NCI-H69 (cell line): ENCODE results near the gene MAPRE3.

Experiments
- DNase-seq: peaks from one replicate; lab custom pipeline; 2025; lab: John Stamatoyannopoulos, UW

Gene MAPRE3

DNA sequence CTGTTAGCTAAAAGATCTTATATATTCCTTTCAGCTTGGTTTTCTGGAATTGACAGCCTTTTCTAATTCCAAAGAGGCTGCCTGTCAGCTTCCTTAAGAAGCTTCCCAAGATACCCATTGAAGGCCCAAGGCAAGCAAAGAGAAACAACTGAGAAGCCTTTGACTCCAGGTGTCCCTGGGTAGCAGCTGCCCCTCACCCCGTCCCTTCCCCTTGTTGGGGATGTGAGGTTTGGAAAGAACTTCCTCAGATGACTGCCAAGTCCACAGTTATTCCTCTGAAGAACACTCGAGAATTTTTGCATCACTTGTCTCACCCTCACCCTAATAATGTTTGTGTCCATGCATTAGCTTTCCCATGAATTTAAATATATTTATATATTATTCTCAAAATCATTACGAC, 13.3 kb downstream of the MAPRE3 start:
- no peak for DNase-seq

DNA sequence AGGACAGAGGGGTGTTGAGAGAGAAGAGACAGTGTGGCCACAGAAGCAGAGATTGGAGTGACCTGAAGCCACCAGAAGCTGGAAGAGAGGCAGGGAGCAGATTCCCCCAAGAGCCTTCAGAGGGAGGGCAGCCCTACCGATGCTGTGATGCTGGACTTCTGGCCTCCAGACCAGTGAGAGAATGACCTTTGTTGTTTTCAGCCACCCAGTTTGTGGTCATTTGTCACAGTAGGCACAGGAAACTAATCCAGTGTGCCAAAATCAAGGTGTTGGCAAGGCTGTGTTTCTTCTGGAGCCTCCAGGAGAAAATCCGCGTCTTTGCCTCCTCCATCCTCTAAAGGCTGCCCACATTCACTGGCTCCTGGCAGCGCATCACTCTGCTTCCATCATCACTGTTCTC, 15.4 kb downstream of the MAPRE3 start:
- DNase-seq: no peak

DNA sequence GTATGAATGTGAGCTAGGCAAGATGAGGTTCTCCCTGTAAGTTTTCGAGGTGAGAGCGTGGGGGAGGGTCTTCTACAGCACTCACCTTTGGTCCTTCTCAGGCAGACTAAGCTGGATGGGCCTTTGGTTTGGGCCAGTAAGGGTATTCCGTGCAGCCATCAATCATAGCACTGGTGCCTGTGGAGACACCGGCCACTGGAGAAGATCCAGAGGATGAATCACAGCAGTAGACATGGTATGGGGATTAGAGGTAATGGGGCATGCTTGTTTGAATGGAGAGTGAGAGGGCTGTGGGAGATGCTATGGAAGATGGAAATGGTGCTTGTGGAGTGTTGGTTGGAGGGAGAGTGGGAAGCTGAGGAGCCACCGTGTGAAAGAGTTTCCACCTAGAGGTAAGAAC, 16.1 kb downstream of the MAPRE3 start:
- no peak for DNase-seq

DNA sequence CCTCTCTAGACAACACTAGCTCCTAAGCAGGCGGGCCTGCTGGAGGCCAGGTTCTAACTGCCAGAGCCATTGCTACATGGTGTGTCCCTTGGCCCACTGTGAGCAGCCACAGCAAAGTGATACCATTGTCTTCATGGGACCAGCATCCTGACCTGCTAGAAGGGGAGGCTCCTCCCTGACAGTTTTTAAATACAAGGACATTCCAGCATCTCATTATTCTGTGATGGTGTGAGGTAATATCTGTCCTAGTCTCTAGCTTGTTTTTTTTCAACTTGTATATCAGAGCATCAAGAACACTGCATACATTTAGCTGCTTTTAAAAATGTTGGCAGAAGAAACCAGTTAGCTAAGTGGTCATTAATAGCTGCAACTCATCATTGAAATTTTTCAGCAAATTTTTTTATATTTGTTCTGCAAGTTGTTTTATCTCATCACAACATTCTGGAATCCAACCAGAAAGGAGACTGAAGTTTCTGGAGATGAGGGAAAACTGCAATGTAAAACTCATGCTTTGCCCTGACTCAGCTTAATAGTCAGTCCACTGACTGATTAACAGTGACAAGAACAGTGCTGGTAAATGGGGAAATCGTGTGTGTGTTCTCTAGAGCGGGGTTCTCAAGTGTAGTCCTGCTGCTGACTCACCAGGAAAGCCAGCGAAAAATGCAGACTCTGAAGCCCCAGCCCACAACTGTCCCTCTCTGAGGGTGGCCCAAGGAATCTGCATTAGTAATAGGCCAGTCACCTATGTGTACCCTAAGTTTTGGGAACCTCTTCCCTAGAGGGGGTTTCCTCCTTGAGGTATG, 17.8 kb downstream of the MAPRE3 start:
- no peak for DNase-seq

DNA sequence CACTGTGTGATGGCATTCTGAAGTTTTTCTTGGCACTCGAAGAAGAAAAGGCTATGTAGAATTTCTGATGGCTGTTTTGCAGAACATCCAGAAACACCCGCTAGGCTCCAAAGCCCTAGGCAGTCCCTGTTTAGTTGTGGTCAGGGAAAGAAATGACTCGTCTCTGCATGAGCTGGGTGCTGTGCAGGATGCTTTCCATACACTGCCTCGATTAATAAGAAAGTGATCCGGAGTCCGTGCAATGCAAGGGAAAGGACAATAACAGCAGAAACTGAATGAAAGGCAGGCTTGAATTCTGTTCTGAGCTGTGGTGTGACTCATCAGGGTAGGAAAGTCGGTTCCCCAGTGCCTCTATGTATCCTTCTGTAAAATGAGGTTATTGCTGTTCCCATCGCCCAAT, 18.7 kb downstream of the MAPRE3 start:
- no peak for DNase-seq

DNA sequence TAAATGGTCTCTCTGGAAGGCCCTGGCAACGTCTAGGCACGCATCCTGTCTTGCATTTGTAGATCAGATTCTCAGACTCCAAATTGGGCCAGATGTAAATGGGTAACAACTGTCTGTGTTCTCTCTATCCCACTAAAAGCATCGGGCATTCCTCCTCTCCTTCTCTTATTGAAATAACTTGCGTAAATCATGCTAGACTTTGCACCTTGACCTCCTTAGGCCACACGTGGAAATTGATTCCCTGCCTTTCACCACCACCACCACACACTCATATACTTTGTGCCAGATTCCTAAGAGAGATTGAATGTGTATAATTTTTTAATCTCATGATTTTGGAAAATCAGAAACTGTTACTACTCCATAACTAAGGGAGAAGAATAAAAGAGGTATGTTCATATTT, 21.3 kb downstream of the MAPRE3 start:
- DNase-seq: no peak

DNA sequence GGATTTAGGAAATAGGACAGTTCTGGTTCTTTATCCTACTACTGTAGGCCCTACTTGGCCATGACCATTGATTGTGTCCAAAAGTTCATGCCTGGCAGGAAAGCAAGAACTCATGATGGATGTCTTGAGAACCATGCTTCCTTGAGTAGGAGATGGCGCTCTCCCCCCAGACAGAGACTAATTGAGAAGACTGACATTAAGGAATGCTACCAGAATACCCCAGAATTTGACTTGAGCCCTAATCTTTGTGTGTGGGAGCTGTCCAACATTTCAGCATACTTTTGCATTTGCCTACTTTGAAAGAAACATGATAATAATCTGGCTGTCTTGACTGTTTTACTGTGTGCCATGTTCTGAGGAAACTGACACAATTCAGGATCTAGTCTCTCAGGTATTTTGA, 23.3 kb downstream of the MAPRE3 start:
- no peak for DNase-seq

DNA sequence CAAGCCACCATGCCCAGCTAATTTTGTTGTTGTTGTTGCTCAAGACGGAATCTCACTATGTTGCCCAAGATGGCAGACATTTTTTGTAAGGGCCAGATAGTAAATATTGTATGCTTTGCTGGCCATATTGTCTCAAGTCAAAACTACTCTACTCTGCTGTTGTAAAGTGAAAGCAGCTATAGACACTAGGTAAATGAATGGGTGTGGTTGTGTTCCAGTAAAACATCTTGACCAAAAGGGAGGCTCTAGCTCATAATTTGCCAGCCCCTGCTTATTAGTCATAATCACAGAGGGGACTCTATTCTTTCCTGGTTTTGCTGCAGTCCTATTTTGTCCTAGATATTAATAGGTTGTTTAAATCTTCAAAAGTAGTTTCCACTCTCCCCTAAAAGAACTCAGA, 24.5 kb downstream of the MAPRE3 start:
- peak; percentile 18 for DNase-seq

DNA sequence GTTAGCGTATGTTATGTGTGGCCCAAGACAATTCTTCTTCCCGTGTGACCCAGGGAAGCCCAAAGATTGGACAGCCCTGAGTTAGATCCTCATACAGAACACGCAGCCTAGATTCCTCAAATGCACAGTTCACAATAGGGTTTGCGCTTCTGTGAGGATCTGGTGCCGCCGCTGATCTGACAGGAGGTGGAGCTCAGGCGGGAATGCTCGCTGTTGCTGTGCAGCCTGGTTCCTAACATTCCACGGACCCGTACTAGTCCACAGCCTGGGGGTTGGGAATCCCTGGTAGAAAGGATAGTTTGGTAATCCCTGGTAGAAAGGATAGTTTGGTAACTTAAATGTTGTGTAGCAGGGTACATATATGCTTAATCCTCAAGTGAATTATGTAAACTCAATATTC, 27.0 kb downstream of the MAPRE3 start:
- no peak for DNase-seq

DNA sequence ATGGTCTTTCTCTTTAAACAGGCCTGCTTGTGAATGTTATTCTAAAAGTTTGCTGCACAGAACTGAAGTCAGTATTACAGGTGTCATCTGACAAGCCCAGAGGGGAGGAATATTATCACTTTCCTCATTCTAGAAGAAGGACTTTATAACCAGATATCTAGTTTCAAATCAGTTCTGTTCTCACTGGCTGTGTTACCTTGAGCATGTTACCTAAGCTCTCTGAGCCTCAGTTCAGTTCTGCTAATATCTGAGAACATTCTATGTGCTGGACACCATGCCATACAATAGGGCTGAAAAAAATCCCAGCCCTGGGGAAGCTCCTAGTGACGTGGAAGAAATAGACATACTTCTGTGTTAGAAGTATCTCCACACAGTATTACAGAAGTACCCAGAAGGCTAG, 27.9 kb downstream of the MAPRE3 start:
- DNase-seq: no peak

DNA sequence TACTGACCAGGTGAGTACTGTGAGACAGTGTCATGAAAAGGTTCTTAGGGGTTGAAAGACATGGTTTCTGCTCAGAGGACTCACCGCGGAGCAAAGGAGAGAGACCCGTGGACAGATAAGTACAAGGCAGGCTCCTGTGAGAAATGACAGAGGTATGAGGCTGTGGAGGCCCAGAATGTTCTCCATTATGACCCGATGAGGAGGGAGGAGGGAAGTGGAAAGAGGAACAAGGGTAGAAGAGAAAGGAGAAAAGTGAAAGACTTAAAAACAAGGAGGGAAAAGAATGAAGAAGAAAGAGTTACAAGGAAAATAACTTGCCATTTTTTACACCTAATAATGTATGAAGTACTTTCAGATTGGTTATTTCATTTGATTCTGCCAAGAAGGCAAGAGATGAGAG, 29.8 kb downstream of the MAPRE3 start:
- no peak for DNase-seq

DNA sequence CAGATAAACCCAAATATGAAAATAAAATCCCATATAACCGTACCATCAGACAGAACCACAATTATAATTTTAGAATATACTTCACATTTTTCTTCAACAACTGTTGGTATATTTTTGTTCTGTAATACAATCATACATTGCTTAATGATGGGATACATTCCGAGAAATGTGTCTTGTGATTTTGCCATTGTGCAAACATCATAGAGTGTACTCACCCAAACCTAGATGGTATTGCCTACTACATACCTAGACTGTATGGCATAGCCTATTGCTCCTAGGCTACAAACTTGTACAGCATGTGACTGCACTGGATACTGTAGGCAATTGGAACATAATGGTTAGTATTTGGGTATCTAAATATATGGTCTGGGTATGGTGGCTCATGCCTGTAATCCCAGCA, 30.6 kb downstream of the MAPRE3 start:
- DNase-seq: no peak

DNA sequence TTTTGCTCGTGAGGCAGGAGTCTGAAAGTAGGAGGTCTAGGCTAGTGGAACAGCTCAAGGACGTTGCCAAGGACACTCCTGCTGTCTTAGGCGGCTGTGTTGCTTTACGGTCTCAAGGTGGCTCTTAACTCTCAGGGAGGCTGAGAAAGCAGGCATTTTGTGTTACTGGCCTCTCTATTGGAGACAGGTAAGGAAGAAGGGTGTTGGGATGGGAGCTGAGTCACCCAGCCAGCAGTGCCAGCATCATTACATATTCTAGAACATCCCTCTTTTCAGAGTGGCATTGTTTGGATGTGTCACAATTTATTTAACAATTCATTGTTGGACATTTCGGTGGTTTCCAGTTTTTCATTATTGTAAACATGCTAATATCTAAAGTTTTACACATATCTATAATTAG, 31.5 kb downstream of the MAPRE3 start:
- no peak for DNase-seq

DNA sequence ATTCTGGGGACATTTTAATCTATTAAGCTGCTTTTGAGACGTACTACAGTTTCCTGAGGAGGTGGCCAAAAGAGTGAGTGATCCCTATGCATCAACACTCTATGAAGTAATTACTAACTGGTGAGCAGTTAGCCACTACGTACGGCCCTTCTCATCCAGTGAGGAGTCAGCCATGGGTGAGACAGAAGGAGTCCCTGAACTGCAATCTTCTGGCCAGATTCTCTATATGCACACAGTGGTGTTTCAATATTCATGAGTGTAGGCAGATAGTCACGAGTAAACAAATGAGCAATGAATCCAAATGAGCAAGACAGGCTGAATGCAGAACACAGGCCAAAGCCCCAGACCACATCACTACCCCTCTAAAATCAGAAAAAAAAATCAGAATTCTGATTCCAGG, 32.6 kb downstream of the MAPRE3 start:
- no peak for DNase-seq

DNA sequence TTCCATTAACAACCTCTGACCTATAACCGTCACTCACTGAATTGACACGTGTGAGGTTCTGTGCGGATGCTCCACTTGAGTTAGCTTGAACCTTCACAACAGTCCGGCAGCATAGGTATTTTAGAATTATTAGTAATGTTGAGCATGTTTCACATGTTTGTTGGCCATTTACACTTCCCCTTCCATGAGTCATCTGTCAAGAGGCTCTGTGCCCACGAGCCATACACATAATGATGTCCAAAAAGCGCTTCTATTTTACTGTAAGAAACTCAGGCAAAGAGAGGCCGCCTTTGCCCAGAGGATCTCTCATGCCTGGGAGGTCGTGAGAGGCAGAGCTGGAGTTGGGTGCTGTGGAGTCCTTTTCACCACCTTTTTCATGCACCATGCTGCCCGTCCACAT, 33.4 kb downstream of the MAPRE3 start:
- DNase-seq: no peak

DNA sequence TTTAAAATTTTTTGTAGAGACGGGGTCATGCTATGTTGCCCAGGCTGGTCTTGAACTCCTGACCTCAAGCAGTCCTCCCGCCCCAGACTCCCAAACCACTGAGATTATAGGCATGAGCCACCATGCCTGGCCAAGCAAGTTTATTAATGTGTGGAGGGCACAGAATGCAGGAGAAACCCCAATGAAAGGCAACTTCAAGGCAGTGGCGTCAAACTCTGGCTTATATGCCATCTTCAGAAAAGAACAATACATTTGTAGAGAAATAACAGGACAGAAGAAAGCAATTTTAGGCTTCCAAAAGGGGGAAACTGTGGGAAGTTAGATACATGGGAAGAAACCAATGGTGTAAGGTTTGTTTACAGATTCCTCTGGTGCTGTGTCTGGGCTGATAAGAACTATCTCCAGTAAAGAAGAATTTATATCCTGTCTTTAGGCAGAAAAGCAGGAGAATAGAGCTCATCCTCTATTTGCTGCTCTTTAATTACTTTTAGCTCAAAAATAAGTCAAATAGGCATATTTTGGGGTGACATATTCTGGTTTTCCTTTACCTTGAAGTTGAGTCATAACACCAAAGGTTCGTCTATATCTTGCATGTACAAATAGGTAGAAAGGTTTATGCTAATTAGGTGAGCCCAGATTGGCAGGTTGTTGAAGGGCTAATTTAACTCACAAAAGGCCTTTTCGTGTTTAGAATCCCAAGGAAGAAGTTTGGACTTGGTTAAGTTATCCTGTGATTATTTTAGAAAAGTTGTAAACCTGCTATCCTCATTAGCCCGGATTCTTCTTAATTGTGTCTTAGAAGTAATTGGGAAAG, 36.4 kb downstream of the MAPRE3 start:
- no peak for DNase-seq

DNA sequence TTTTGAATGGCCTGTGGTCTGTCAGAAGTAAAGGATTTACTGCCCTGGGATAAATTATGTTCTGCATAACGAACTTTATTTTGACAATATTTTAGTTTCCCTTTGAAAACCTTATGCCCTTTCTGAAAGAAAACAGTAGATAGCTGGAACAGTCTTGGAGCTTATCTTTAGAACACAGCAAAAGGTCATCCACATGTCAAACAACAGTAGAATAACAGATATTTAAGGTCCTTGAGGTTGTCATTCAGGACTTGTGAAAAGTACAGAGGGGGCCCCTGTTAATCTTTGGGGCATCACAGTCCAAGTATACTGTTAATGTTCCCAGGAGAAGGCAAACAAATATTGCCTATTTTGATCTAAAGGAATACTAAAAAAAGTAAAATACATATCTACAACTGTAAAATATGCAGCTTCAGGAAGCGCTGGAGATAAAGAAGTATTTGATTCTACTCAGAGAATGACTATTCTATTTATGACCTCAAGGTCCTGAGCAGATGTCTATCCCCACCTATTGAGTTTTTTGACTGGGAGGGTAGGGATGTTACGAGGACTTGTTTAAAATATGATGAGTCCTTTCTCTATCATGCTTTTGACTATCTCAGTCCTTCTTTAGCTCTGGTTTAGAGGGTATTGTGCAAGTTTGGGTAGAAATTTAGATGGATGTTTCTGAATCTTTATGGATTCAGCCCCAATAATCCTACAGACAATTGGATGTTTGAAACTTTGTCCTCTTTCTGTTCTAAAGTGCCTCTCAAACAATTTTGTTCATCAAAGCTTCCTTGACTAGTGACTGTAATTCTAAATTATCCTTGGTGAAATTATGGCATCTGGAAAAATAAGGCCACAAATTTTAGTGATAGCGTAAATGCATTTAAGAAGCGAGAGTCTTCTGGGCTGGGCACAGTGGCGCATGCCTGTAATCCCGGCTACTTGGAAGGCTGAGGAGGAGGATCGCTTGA, 37.3 kb downstream of the MAPRE3 start:
- DNase-seq: no peak

DNA sequence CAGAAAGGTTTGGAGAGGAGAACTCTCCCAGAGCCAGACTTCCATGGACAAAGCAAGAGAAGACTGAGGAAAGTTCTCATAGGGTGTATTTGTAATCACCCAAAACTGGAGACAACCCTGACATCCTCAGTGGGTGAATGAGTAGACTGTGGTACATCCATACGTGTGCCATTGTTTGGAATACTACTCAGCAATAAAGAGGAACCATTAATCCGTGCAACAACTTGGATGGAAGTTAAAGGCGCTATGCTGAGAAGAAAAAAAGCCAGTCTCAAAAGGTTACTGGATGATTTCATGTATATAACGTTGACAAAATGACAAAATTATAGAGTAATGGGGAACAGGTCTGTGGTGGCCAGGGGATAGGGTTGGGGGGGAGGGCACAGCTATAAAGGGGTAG, 38.2 kb downstream of the MAPRE3 start:
- DNase-seq: no peak

DNA sequence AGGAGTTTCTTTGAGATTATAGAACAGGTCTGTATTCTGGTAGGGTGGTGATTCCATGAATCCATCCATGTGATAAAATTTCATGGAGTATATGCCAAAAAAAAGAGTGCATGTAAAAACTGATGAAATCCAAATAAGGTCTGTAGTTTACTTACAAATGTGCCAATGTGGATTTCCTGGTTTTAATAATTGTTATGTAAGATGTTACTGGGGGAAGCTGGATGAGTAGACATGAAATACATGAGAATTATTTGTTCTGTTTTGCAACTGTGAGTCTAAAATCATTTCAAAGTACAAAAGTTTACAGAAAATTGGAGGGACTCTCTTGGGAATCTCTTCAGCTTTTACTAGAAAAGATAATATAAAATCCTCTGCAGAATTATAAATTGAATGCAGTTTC, 38.6 kb downstream of the MAPRE3 start:
- DNase-seq: no peak

DNA sequence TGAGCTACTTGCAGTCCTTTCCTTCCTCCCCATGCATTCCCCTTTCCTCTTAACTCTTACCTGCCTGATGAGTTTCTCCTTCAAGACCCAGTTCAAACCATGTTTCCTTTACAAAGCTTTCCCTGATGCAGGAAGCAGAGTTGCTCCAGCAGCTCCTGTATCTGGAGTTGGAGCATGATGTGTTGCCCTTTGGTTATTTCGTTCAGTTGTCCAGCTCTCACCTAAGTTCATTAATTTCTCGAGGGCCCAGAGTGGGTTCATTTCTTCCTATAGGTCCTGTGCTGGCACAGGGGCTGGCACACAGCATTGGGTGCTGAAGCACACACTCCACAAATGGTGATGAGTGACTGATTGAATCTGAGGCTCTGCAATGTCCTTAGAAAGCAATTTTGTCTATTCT, 39.3 kb downstream of the MAPRE3 start:
- DNase-seq: no peak

DNA sequence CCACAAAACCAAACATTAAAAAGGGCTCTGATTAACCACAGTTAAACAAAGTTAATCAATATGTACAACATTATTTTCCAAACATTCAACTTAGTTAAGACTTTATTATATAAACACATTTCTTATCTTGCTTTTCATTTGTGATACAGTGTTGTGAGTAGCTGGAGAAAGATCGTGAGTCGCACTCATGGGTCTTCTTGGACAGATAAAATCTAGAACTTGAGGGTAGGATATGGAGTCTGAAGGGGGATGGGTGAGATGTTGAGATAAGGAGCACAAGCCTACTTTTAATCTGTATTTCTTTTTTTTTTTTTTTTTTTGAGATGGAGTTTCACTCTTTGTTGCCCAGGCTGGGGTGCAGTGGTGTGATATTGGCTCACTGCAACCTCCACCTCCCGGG, 39.7 kb downstream of the MAPRE3 start:
- DNase-seq: no peak

DNA sequence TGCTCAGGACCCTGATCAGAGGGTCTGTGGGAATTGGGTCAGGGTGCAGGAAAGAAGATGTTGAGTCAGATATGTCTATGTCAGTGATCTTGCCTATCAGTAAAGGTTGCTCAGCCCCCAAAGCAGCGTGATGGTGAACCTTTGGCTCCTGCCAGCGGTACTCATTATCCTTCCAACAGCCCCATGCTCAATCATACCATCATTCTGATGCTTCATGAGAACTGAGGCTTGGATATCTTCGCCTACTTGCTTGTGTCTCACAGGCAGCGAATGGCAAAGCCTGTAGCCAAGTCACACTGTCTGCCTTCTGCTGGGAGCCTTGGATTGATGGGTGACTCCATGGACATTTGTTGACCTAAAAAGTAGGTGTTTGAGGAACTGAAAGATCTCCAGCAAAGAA, 43.3 kb downstream of the MAPRE3 start:
- DNase-seq: no peak
